K562 (cell line): Measurements from ENCODE around the gene NEK3.

ENCODE experiments used
- CTCF ChIP-seq, 3 experiments: IDR thresholded peaks in 2 of 3; conservative IDR thresholded peaks in 1 of 3; 2 replicates each; pipeline ENCODE4 v1.5.1; 2011 to 2012; ENCODE audit warnings: low read length in 3 of 3, mild to moderate bottlenecking in 3 of 3, control low read depth in 2 of 3, improper control_type of control experiment in 1 of 3, inconsistent platforms in 1 of 3, low read depth in 1 of 3, mixed read lengths in 1 of 3, moderate library complexity in 1 of 3; ENCODE audit not compliant: insufficient read depth in 2 of 3
- ELF4 ChIP-seq: fragments of 450-650 bp; formaldehyde crosslinking; IDR thresholded peaks from 2 replicates; pipeline ENCODE4 v1.4.0; 2022; ENCODE audit warnings: missing genetic modification characterization
- SIN3A ChIP-seq, 2 experiments: fragments of 150-350 bp in 1 of 2; IDR thresholded peaks; 2 replicates each; pipeline ENCODE4 v1.6.1; 2011 to 2016; ENCODE audit warnings: borderline replicate concordance in 2 of 2, low read depth in 2 of 2, low read length in 2 of 2, mild to moderate bottlenecking in 2 of 2, moderate library complexity in 2 of 2; ENCODE audit not compliant: control insufficient read depth in 1 of 2
- TAF1 ChIP-seq: IDR thresholded peaks from 2 replicates; pipeline ENCODE4 v1.6.1; 2011; ENCODE audit warnings: mild to moderate bottlenecking, low read length, moderate library complexity; ENCODE audit not compliant: insufficient read depth, control insufficient read depth, severe bottlenecking; ENCODE audit errors: extremely low read depth

- TF ChIP-seq CTCF (IDR thresholded peaks at IDR 0.05 in 2 of 3, conservative IDR thresholded peaks at IDR 0.05 in 1 of 3; ENCODE audit: insufficient read depth in 2 of 3, low read depth in 1 of 3, low read length in 3 of 3) (no peak), ELF4 (CRISPR knock-in tag) (no peak), TAF1 (no peak), SIN3A (IDR thresholded peaks at IDR 0.05; ENCODE audit: borderline replicate concordance in 2 of 2, control insufficient read depth in 1 of 2, low read depth in 2 of 2, low read length in 2 of 2) (no peak)
These were observed 4.2 kb downstream of the NEK3 start for GRCh38 chr13:52155177-52155576.
